DOHH2 (cell line): Measurements from ENCODE around the gene KIF5B.
"Not testable (repeated sequence)": the region's sequence is repeated elsewhere in the genome, so short reads cannot be mapped to it uniquely, and the experiment has no call there.

ENCODE experiments used
- H3F3A ChIP-seq: fragments of 200-600 bp; sonication (generic), shearing (Covaris generic); 2 replicates; pipeline ENCODE4 v1.6.0; 2016; ENCODE audit warnings: antibody characterized with exemption, mild to moderate bottlenecking; ENCODE audit not compliant: control insufficient read depth, insufficient read depth
- H3K27ac ChIP-seq: fragments of 200-600 bp; sonication (generic); 2 replicates; pipeline ENCODE4 v1.5.1; 2014; ENCODE audit warnings: low read depth, mild to moderate bottlenecking, low read length, moderate library complexity
- H3K27me3 ChIP-seq: fragments of 200-600 bp; sonication (generic); 2 replicates; pipeline ENCODE4 v1.6.1; 2014; ENCODE audit warnings: mild to moderate bottlenecking, low read length, mixed read lengths; ENCODE audit not compliant: control insufficient read depth
- H3K36me3 ChIP-seq: fragments of 200-600 bp; sonication (generic); 2 replicates; pipeline ENCODE4 v1.6.1; 2014; ENCODE audit warnings: mild to moderate bottlenecking, low read length, moderate library complexity, mixed read lengths; ENCODE audit not compliant: control insufficient read depth
- H3K4me1 ChIP-seq: fragments of 200-600 bp; sonication (generic); 2 replicates; pipeline ENCODE4 v1.6.1; 2014; ENCODE audit warnings: mild to moderate bottlenecking, low read length, mixed read lengths; ENCODE audit not compliant: control insufficient read depth
- H3K4me2 ChIP-seq: fragments of 200-600 bp; sonication (generic); 2 replicates; pipeline ENCODE4 v1.6.0; 2014; ENCODE audit warnings: mild to moderate bottlenecking, low read length, moderate library complexity
- H3K4me3 ChIP-seq: fragments of 200-600 bp; sonication (generic); 2 replicates; pipeline ENCODE4 v1.5.1; 2014; ENCODE audit warnings: mild to moderate bottlenecking, low read length, mixed read lengths
- H3K79me2 ChIP-seq: fragments of 200-600 bp; sonication (generic); 2 replicates; pipeline ENCODE4 v1.6.1; 2014; ENCODE audit warnings: mild to moderate bottlenecking, low read length, mixed read lengths; ENCODE audit not compliant: control insufficient read depth
- H3K9me2 ChIP-seq: fragments of 200-600 bp; sonication (generic); replicated peaks from 2 replicates; pipeline ENCODE4 v1.6.1; 2014; ENCODE audit warnings: mild to moderate bottlenecking, low read length, mixed read lengths; ENCODE audit not compliant: control insufficient read depth
- H3K9me3 ChIP-seq: fragments of 200-600 bp; sonication (generic); 2 replicates; pipeline ENCODE4 v1.6.1; 2014; ENCODE audit warnings: antibody characterized with exemption, low read length, mixed read lengths; ENCODE audit not compliant: control insufficient read depth, insufficient read depth
- H4K20me1 ChIP-seq: fragments of 200-600 bp; sonication (generic); 2 replicates; pipeline ENCODE4 v1.6.0; 2014; ENCODE audit warnings: low read depth, mild to moderate bottlenecking, antibody characterized with exemption, low read length, moderate library complexity; ENCODE audit not compliant: control insufficient read depth, insufficient read depth
- EZH2phosphoT487 ChIP-seq: fragments of 200-600 bp; sonication (generic); IDR thresholded peaks from 2 replicates; pipeline ENCODE4 v1.6.1; 2017; ENCODE audit warnings: borderline replicate concordance, mild to moderate bottlenecking, antibody characterized with exemption, low read length, moderate library complexity, mixed read lengths
- TF ChIP-seq, protein P1 (sequence below): fragments of 200-600 bp; sonication (generic); IDR thresholded peaks from one replicate; pipeline ENCODE4 v1.5.1; 2014; ENCODE audit warnings: antibody characterized with exemption, mild to moderate bottlenecking, low read depth, low read length; ENCODE audit not compliant: poor library complexity, severe bottlenecking

KIF5B gene

GRCh38 chr10:31999070-31999660, 57.1 kb downstream of the KIF5B start:
- no peak for TF ChIP-seq EZH2phosphoT487
- TF ChIP-seq, protein P1, sequence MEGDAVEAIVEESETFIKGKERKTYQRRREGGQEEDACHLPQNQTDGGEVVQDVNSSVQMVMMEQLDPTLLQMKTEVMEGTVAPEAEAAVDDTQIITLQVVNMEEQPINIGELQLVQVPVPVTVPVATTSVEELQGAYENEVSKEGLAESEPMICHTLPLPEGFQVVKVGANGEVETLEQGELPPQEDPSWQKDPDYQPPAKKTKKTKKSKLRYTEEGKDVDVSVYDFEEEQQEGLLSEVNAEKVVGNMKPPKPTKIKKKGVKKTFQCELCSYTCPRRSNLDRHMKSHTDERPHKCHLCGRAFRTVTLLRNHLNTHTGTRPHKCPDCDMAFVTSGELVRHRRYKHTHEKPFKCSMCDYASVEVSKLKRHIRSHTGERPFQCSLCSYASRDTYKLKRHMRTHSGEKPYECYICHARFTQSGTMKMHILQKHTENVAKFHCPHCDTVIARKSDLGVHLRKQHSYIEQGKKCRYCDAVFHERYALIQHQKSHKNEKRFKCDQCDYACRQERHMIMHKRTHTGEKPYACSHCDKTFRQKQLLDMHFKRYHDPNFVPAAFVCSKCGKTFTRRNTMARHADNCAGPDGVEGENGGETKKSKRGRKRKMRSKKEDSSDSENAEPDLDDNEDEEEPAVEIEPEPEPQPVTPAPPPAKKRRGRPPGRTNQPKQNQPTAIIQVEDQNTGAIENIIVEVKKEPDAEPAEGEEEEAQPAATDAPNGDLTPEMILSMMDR, result no peak
- Histone ChIP-seq H3K4me3 (no peak overlapping the region), H3K27ac (no peak overlapping the region), H3K4me1 (no peaks in the 10 kb centered on the region), H3K27me3 (no peaks in the 10 kb centered on the region), H3K36me3 (no peaks in the 10 kb centered on the region), H3F3A (no peaks in the 10 kb centered on the region), H3K9me3 (no peaks in the 10 kb centered on the region), H3K79me2 (no peaks in the 10 kb centered on the region), H4K20me1 (no peaks in the 10 kb centered on the region), H3K9me2 (no peaks in the 10 kb centered on the region), H3K4me2 (no peak overlapping the region)

DNA sequence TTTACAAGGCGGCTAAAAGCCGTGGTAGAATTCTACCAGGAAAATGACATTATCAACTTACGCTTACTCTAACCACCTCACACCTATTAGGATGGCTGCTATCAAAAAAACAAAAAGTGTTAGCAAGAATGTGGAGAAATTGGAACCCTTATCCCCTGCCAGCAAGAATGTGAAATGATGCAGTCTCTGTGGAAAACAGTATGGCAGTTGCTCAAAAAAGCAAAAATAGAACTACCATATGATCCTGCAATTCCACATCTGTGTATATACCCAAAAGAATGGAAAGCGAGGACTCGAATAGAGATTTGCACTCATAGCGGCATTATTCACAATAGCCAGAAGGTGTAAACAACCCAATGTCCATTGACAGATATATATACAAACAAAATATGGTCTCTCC, 61.3 kb downstream of the KIF5B start:
- no peaks in the 10 kb centered on the region for H3K4me1 ChIP-seq
- H3K4me3 ChIP-seq, result no peak overlapping the region
- no peaks in the 10 kb centered on the region for H3F3A ChIP-seq
- H3K27me3 ChIP-seq, result no peaks in the 10 kb centered on the region; the same call in 1 of the 2 replicates
- H3K9me2 ChIP-seq, result no peaks in the 10 kb centered on the region
- TF ChIP-seq, protein P1, result no peak
- TF ChIP-seq EZH2phosphoT487, result no peak
- H3K36me3 ChIP-seq, result no peaks in the 10 kb centered on the region
- no peak overlapping the region for H3K27ac ChIP-seq
- H3K79me2 ChIP-seq, result no peaks in the 10 kb centered on the region
- H4K20me1 ChIP-seq, result no peaks in the 10 kb centered on the region
- H3K4me2 ChIP-seq, result no peak overlapping the region
- no peaks in the 10 kb centered on the region for H3K9me3 ChIP-seq

- H3K36me3 ChIP-seq, result no peaks in the 10 kb centered on the region
- H3K79me2 ChIP-seq, result no peaks in the 10 kb centered on the region
- H4K20me1 ChIP-seq, result no peaks in the 10 kb centered on the region
- no peak overlapping the region for H3K27ac ChIP-seq
- no peaks in the 10 kb centered on the region for H3K9me2 ChIP-seq
- no peak overlapping the region for H3K4me3 ChIP-seq
- no peak overlapping the region for H3K4me2 ChIP-seq
- TF ChIP-seq, protein P1, result no peak
- no peak for TF ChIP-seq EZH2phosphoT487
- no peaks in the 10 kb centered on the region for H3F3A ChIP-seq
- H3K4me1 ChIP-seq, result no peaks in the 10 kb centered on the region
- no peaks in the 10 kb centered on the region for H3K9me3 ChIP-seq
- no peaks in the 10 kb centered on the region; the same call in 1 of the 2 replicates for H3K27me3 ChIP-seq
These were observed 65.3 kb downstream of the KIF5B start for GRCh38 chr10:31990937-31991336.

DNA sequence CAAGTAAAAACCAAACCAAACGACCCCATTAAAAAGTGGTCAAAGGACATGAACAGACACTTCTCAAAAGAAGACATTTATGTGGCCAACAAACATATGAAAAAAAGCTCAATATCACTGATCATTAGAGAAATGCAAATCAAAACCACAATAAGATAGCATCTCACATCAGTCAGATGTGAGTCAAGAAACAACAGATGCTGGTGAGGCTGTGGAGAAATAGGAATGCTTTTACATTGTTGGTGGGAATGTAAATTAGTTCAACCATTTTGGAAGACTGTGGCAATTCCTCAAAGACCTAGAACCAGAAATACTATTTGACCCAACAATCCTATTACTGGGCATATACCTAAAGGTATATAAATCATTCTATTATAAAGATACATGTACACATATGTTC, 68.4 kb downstream of the KIF5B start:
- H3K9me3 ChIP-seq, H3F3A ChIP-seq, H3K4me2 ChIP-seq, H3K27me3 ChIP-seq, H3K36me3 ChIP-seq, H3K4me3 ChIP-seq, H3K27ac ChIP-seq, H3K4me1 ChIP-seq, H4K20me1 ChIP-seq, H3K9me2 ChIP-seq, H3K79me2 ChIP-seq: not testable (repeated sequence)
